ENCODE data around the gene PRC1. TPM values are rescaled to one million over a fixed set of nuclear protein-coding genes. Genes with fewer than 3 reads are reported as not detected.

PRC1 gene
- total and polyA plus RNA-seq, 4 donors = 5.0 to 31.1 (median 7.9) TPM

GRCh38 chr15:90949979-90950675, 44.2 kb downstream of the PRC1 start:
- H3K9me3 ChIP-seq (ENCODE audit: control insufficient read depth in 4 of 4, insufficient read depth in 3 of 4, low read length in 3 of 4) = no peaks in the 10 kb centered on the region
- ATAC-seq (ENCODE audit: insufficient read depth, low FRiP score) (no peak), DNase-seq (no peak)
- no peak overlapping the region for H3K27ac ChIP-seq (ENCODE audit: low read depth in 1 of 2, low read length in 1 of 2)
- peaks cover 0 to under 1% (median 0%) of the 10 kb centered on the region in 5 donors for H3K4me1 ChIP-seq (ENCODE audit: control insufficient read depth in 5 of 5, insufficient read depth in 5 of 5, low read length in 5 of 5)
- 94 to 95% methylated on average over 23 of the region's 23 CpGs for WGBS, 2 donors
- H3K27me3 ChIP-seq (ENCODE audit: control insufficient read depth in 3 of 3, insufficient read depth in 3 of 3, low read length in 2 of 3) = no peaks in the 10 kb centered on the region
- TF ChIP-seq CTCF (IDR thresholded peaks at IDR 0.05; ENCODE audit: control extremely low read depth, extremely low read depth) = no peak
- H3K36me3 ChIP-seq (ENCODE audit: control insufficient read depth in 4 of 4, insufficient read depth in 4 of 4, low read length in 4 of 4) = peaks cover 3 to 61% (median 34%) of the 10 kb centered on the region in 4 donors
- no peak overlapping the region for H3K4me3 ChIP-seq
- no peak overlapping the region for H3K9ac ChIP-seq (ENCODE audit: insufficient read depth in 1 of 2, low read length in 2 of 2)

DNA sequence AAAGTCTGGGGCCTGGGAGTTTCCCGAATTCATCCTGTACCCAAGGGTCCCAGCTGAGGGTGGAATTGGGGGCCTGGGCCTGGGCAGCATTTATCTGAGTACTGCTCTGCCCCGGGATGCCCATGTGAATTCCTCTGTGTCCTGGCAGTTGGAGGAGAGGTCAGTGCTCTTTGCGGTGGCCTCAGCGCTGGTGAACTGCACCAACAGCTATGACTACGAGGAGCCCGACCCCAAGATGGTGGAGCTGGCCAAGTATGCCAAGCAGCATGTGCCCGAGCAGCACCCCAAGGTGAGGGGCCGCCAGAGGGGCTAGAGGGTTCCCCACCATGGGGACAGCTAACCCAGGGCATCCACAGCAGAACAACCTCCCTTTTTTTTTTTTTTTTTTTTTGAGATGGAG, 45.8 kb downstream of the PRC1 start:
- Histone ChIP-seq H3K36me3 (ENCODE audit: control insufficient read depth in 4 of 4, insufficient read depth in 4 of 4, low read length in 4 of 4) (peaks cover 14 to 70% (median 36%) of the 10 kb centered on the region in 4 donors), H3K9me3 (ENCODE audit: control insufficient read depth in 4 of 4, insufficient read depth in 3 of 4, low read length in 3 of 4) (no peaks in the 10 kb centered on the region), H3K4me3 (no peak overlapping the region), H3K9ac (ENCODE audit: insufficient read depth in 1 of 2, low read length in 2 of 2) (no peak overlapping the region), H3K4me1 (ENCODE audit: control insufficient read depth in 5 of 5, insufficient read depth in 5 of 5, low read length in 5 of 5) (no peaks in the 10 kb centered on the region), H3K27me3 (ENCODE audit: control insufficient read depth in 3 of 3, insufficient read depth in 3 of 3, low read length in 2 of 3) (no peaks in the 10 kb centered on the region), H3K27ac (ENCODE audit: low read depth in 1 of 2, low read length in 1 of 2) (no peak overlapping the region)
- 91 to 96% methylated on average over 8 of the region's 8 CpGs for WGBS, 2 donors
- no peak for DNase-seq
- ATAC-seq (ENCODE audit: insufficient read depth, low FRiP score) = no peak
- no peak for TF ChIP-seq CTCF (IDR thresholded peaks at IDR 0.05; ENCODE audit: control extremely low read depth, extremely low read depth)

DNA sequence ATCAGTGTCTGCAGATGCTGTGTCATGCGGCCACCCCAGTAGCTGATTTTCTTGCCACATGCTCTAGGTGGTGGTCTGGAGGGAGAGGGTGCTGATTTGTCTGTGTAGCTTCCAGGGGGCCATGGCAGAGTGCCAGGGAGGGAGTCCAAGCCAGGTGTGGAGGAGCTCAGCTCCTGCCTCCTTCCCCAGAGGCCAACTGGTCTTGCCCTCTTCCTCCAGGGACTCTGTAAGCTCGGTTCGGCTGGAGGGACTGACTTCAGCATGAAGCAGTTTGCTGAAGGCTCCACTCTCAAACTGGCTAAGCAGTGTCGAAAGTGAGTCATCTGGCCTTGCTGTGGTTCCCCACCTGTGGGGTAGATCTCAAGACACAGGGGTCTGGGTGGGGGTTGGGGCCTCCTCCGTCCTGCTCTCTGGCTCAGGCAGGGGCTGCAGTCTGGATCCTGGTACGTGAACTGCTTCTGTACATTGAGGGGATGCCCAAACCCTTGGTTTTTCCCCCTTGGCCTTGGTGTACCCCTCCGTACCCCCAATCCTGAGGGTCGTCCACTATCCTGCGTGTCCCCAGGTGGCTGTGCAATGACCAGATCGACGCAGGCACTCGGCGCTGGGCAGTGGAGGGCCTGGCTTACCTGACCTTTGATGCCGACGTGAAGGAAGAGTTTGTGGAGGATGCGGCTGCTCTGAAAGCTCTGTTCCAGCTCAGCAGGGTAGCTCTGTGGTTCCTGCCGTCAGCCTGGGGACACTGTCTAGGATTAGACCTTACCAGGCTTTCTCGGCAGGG, 46.6 kb downstream of the PRC1 start:
- Histone ChIP-seq H3K36me3 (ENCODE audit: control insufficient read depth in 4 of 4, insufficient read depth in 4 of 4, low read length in 4 of 4) (peaks cover 20 to 69% (median 33%) of the 10 kb centered on the region in 4 donors), H3K9ac (ENCODE audit: insufficient read depth in 1 of 2, low read length in 2 of 2) (no peak overlapping the region), H3K4me1 (ENCODE audit: control insufficient read depth in 5 of 5, insufficient read depth in 5 of 5, low read length in 5 of 5) (no peaks in the 10 kb centered on the region), H3K27me3 (ENCODE audit: control insufficient read depth in 3 of 3, insufficient read depth in 3 of 3, low read length in 2 of 3) (no peaks in the 10 kb centered on the region), H3K4me3 (no peak overlapping the region), H3K27ac (ENCODE audit: low read depth in 1 of 2, low read length in 1 of 2) (no peak overlapping the region), H3K9me3 (ENCODE audit: control insufficient read depth in 4 of 4, insufficient read depth in 3 of 4, low read length in 3 of 4) (no peaks in the 10 kb centered on the region)
- 91 to 93% methylated on average over 18 of the region's 18 CpGs for WGBS, 2 donors
- TF ChIP-seq CTCF (IDR thresholded peaks at IDR 0.05; ENCODE audit: control extremely low read depth, extremely low read depth) = no peak
- no peak for DNase-seq
- ATAC-seq (ENCODE audit: insufficient read depth, low FRiP score) = no peak
